ENCODE data around the gene CNTFR. TPM values are rescaled to one million over a fixed set of nuclear protein-coding genes. Genes with fewer than 3 reads are reported as not detected.

CNTFR gene
- total RNA-seq, 4 donors from 2014 or later = 41.9 to 81.5 (median 60.4) TPM

DNA sequence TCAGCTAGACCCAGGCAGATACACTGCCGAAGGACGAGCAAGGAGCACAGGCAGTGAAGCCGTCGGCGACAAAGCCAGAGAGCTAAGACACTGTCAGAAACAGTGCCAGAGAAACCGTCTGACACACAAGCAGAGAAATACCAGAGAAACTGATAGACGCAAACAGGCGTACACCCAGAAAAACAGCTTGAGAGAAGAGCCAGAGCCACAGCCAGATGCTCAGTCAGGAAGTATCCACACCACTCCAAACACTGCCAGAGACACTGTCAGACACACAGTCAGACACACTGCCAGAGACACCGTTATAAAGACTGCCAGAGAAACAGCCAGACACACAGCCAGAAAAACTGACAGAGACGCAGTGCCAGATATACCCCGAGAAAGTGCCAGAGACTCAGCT is 19.1 kb downstream of the CNTFR start:
- TF ChIP-seq CTCF (IDR thresholded peaks at IDR 0.05) = no peak
- peak; percentile 24 for ATAC-seq (ENCODE audit: low FRiP score)
- no peak for DNase-seq (ENCODE audit: low spot score)

DNA sequence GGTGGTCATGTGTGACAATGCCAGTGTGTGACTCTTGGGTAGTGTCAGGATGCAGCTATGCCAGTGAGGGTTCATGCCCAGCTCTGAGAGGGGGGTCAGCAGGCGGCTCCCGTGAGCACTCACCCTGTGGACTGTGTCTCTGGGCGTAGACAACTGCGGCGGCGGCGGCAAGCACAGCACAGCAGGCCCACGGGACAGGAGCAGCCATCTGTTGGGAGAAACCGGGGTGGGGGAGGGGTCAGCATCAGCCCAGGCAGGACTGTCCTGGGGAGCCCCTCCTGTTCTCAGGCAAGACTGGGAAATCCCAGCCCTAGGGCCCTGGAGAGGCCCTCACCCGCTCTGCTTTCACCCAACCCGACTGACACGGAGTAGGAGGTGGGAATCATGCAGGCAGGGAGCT is 20.8 kb downstream of the CNTFR start:
- no peak for TF ChIP-seq CTCF (IDR thresholded peaks at IDR 0.05)
- no peak for ATAC-seq (ENCODE audit: low FRiP score)
- DNase-seq (ENCODE audit: low spot score) = no peak

DNA sequence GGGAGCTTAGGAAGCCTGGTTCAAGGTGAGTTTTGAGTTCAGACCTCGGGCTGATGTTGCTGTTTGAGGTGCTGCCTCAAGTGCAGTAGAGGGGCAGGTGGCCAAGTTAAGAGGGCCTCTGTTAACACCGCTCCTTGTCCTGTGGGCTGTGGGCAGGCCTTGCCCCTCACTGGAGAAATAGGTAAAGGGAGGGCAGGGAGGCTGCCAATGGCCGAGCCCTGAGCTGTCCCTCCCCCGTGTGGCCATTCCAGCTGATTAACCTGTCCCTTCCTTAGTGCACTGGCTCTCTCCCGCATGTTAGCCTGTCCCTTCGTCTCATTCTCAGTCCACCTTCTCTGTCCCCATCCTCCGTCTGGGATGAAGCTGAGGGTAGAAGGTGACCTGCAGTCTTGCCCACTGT is 21.4 kb downstream of the CNTFR start:
- TF ChIP-seq CTCF (IDR thresholded peaks at IDR 0.05) = no peak
- DNase-seq (ENCODE audit: low spot score) = no peak
- ATAC-seq (ENCODE audit: low FRiP score) = no peak

DNA sequence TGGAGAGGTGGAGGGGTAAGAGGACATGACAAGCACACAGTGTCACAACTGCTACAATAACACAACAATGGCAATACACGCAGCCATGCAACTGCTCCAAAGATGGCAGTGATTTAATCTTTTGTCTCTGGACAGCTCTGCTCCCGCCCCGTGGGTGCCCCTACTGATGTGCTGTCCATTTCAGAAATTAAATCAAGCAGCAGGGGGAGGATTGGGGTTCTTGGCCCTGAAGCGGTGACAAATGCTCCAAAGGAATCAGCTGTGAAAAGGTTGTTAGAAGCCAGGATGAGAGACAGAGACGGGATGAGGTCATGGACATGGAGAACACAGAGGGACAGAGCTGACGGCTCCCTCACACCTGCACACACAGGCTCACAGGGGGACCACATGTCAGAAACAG is 22.6 kb downstream of the CNTFR start:
- no peak for ATAC-seq (ENCODE audit: low FRiP score)
- no peak for DNase-seq (ENCODE audit: low spot score)
- no peak for TF ChIP-seq CTCF (IDR thresholded peaks at IDR 0.05)

GRCh38 chr9:34566322-34566721 is 23.2 kb downstream of the CNTFR start:
- no peak for DNase-seq (ENCODE audit: low spot score)
- no peak for TF ChIP-seq CTCF (IDR thresholded peaks at IDR 0.05)
- no peak for ATAC-seq (ENCODE audit: low FRiP score)

GRCh38 chr9:34565856-34566255 is 23.7 kb downstream of the CNTFR start:
- DNase-seq (ENCODE audit: low spot score) (no peak), ATAC-seq (ENCODE audit: low FRiP score) (no peak)
- no peak for TF ChIP-seq CTCF (IDR thresholded peaks at IDR 0.05)

DNA sequence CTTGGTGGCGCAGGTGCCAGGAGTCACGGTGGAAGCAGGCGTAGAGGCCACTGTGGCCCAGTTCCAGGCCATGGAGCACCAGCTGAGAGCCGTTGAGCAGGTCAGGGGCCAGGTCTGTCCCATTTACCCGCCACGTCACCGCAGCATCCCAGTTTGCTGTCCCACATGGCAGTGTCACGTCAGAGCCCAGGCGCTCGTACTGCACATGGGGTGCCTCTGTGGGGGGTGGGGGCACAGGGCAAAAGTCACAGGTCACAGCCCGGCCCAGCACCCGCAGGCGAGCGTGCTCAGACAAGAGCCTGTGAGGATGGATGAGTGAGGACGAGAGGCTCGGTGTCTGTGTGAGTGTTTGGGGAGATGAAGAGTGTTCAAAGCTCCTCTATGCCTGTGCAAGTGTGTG is 24.9 kb downstream of the CNTFR start:
- DNase-seq (ENCODE audit: low spot score) (no peak), ATAC-seq (ENCODE audit: low FRiP score) (no peak)
- TF ChIP-seq CTCF (IDR thresholded peaks at IDR 0.05) = no peak
